H1 (cell line): Measurements from ENCODE around the gene ABLIM1. TPM values are rescaled to one million over a fixed set of nuclear protein-coding genes. Genes with fewer than 3 reads are reported as not detected.

Experiments
- CTCF ChIA-PET: fragments of 300-600 bp; sonication (Branson Sonifier 250); formaldehyde crosslinking; loops from one replicate; lab custom pipeline; 2021; ENCODE audit not compliant: partially characterized antibody; lab: Charles Lee
- POLR2A ChIA-PET: fragments of 300-600 bp; sonication (Branson Sonifier 250); formaldehyde crosslinking; loops from one replicate; lab custom pipeline; 2021; ENCODE audit warnings: inconsistent platforms; ENCODE audit not compliant: partially characterized antibody; lab: Charles Lee
- DNase-seq, 2 experiments: peaks; one replicate each; pipeline versions ENCODE4 v3.0.0 to v3.0.0-alpha.2; 2010 to 2022; ENCODE audit warnings: low spot score in 2 of 2, low read depth in 1 of 2, mixed read lengths in 1 of 2
- FAIRE-seq: peaks from 2 replicates; lab custom pipeline; 2011; peaks lifted over from hg19 to GRCh38; lab: Jason Lieb, UNC
- H2AFZ ChIP-seq: 2 replicates; pipeline ENCODE4 v1.8.1; 2012; ENCODE audit warnings: low read length, inconsistent platforms
- H2AK5ac ChIP-seq: 2 replicates; pipeline ENCODE4 v1.6.1; 2013; ENCODE audit warnings: low read depth, low read length
- H2BK120ac ChIP-seq: replicated peaks from 2 replicates; pipeline ENCODE3; 2013; ENCODE audit warnings: low read depth, low read length, inconsistent platforms
- H2BK12ac ChIP-seq: 2 replicates; pipeline ENCODE4 v1.6.1; 2013; ENCODE audit warnings: low read depth, low read length
- H2BK15ac ChIP-seq: 2 replicates; pipeline ENCODE4 v1.6.1; 2013; ENCODE audit warnings: low read length
- H2BK20ac ChIP-seq: 2 replicates; pipeline ENCODE4 v1.6.1; 2013; ENCODE audit warnings: low read length
- H2BK5ac ChIP-seq: 2 replicates; pipeline ENCODE4 v1.6.1; 2013; ENCODE audit warnings: low read depth, low read length
- H3K14ac ChIP-seq: 2 replicates; pipeline ENCODE4 v1.6.1; 2013; ENCODE audit warnings: inconsistent platforms; ENCODE audit not compliant: insufficient read length
- H3K18ac ChIP-seq: 2 replicates; pipeline ENCODE4 v1.6.1; 2013; ENCODE audit warnings: low read length; ENCODE audit errors: extremely low read depth
- H3K23ac ChIP-seq: 2 replicates; pipeline ENCODE4 v1.6.1; 2013; ENCODE audit warnings: inconsistent platforms; ENCODE audit not compliant: insufficient read length
- H3K23me2 ChIP-seq: 2 replicates; pipeline ENCODE4 v1.6.1; 2013; ENCODE audit warnings: low read depth, low read length
- H3K27ac ChIP-seq: 2 replicates; pipeline ENCODE4 v1.6.1; 2011; ENCODE audit warnings: low read depth, low read length, inconsistent platforms
- H3K27me3 ChIP-seq, 4 experiments: replicated peaks in 1 of 4; 1 replicate in 1 of 4; 2 replicates in 3 of 4; pipeline versions ENCODE4 v1.6.1 to v1.8.1; 2011 to 2013; ENCODE audit warnings: low read length in 3 of 4, mild to moderate bottlenecking in 3 of 4, inconsistent platforms in 2 of 4, mixed read lengths in 2 of 4, moderate library complexity in 1 of 4; ENCODE audit not compliant: control insufficient read depth in 3 of 4, insufficient read depth in 3 of 4; ENCODE audit errors: extremely low read depth in 1 of 4
- H3K36me3 ChIP-seq, 4 experiments: 2 replicates each; pipeline versions ENCODE4 v1.6.1 to v1.8.1; 2011 to 2013; ENCODE audit warnings: mild to moderate bottlenecking in 4 of 4, low read length in 3 of 4, moderate library complexity in 2 of 4, control low read depth in 1 of 4, inconsistent platforms in 1 of 4; ENCODE audit not compliant: insufficient read depth in 4 of 4, control insufficient read depth in 2 of 4
- H3K4ac ChIP-seq: replicated peaks from 2 replicates; pipeline ENCODE3; 2013; ENCODE audit warnings: low read length, low read depth, mixed read lengths, inconsistent platforms; ENCODE audit not compliant: insufficient read length
- H3K4me1 ChIP-seq, 4 experiments: replicated peaks in 1 of 4; 1 replicate in 1 of 4; 2 replicates in 3 of 4; pipeline versions ENCODE4 v1.6.1 to v1.8.1; 2011 to 2013; ENCODE audit warnings: low read length in 3 of 4, inconsistent platforms in 2 of 4, mixed read lengths in 1 of 4; ENCODE audit not compliant: insufficient read depth in 4 of 4, control insufficient read depth in 3 of 4
- H3K4me2 ChIP-seq, 2 experiments: 2 replicates each; pipeline versions ENCODE4 v1.6.1 to v1.8.1; 2011 to 2013; ENCODE audit warnings: low read depth in 2 of 2, low read length in 2 of 2, control low read depth in 1 of 2, inconsistent platforms in 1 of 2, mild to moderate bottlenecking in 1 of 2; ENCODE audit not compliant: insufficient read depth in 1 of 2
- H3K4me3 ChIP-seq, 4 experiments: fragments of 200-600, 300-600 bp in 1 of 4; sonication (generic), shearing (Covaris generic), sonication (Bioruptor Twin) in 1 of 4; 2 replicates each; pipeline versions ENCODE4 v1.5.1 to v1.8.1; 2011 to 2016; ENCODE audit warnings: low read length in 4 of 4, low read depth in 3 of 4, control low read depth in 2 of 4, inconsistent platforms in 2 of 4, mild to moderate bottlenecking in 2 of 4, mixed read lengths in 1 of 4, moderate library complexity in 1 of 4; ENCODE audit not compliant: insufficient read depth in 2 of 4; ENCODE audit errors: extremely low read depth in 1 of 4
- H3K56ac ChIP-seq: replicated peaks from 2 replicates; pipeline ENCODE3; 2013; ENCODE audit warnings: low read depth, mild to moderate bottlenecking, mixed read lengths, low read length, inconsistent platforms; ENCODE audit not compliant: insufficient read length
- H3K79me1 ChIP-seq: 2 replicates; pipeline ENCODE4 v1.6.1; 2013; ENCODE audit warnings: low read depth, low read length, control low read depth
- H3K79me2 ChIP-seq, 2 experiments: 2 replicates each; pipeline versions ENCODE4 v1.6.1 to v1.8.1; 2012 to 2013; ENCODE audit warnings: low read length in 2 of 2, mild to moderate bottlenecking in 2 of 2, inconsistent platforms in 1 of 2; ENCODE audit not compliant: insufficient read depth in 2 of 2, control insufficient read depth in 1 of 2
- H3K9ac ChIP-seq, 4 experiments: replicated peaks in 1 of 4; 1 replicate in 1 of 4; 2 replicates in 3 of 4; pipeline versions ENCODE4 v1.6.1 to v1.8.1; 2011 to 2013; ENCODE audit warnings: low read depth in 3 of 4, low read length in 3 of 4, control low read depth in 2 of 4, mild to moderate bottlenecking in 2 of 4, moderate library complexity in 2 of 4, inconsistent platforms in 1 of 4; ENCODE audit errors: extremely low read depth in 1 of 4
- H3K9me3 ChIP-seq, 2 experiments: 2 replicates each; pipeline versions ENCODE4 v1.6.1 to v1.8.1; 2012 to 2013; ENCODE audit warnings: mild to moderate bottlenecking in 2 of 2, moderate library complexity in 2 of 2, control low read depth in 1 of 2, inconsistent platforms in 1 of 2, low read depth in 1 of 2, low read length in 1 of 2, mixed read lengths in 1 of 2; ENCODE audit not compliant: insufficient read depth in 2 of 2
- H4K20me1 ChIP-seq, 2 experiments: replicated peaks in 1 of 2; 2 replicates each; pipeline versions ENCODE3 to v1.8.1; 2011 to 2013; ENCODE audit warnings: inconsistent platforms in 2 of 2, low read length in 2 of 2, mild to moderate bottlenecking in 1 of 2; ENCODE audit not compliant: insufficient read depth in 2 of 2, control insufficient read depth in 1 of 2
- H4K5ac ChIP-seq: 2 replicates; pipeline ENCODE4 v1.6.1; 2013; ENCODE audit warnings: low read length, low read depth, mixed read lengths, inconsistent platforms; ENCODE audit not compliant: insufficient read length
- H4K8ac ChIP-seq: 2 replicates; pipeline ENCODE4 v1.8.0; 2013; ENCODE audit warnings: mild to moderate bottlenecking, moderate library complexity, low read length, inconsistent platforms; ENCODE audit not compliant: insufficient read depth; ENCODE audit errors: extremely low read depth
- H4K91ac ChIP-seq: replicated peaks from 2 replicates; pipeline ENCODE3; 2013; ENCODE audit warnings: low read length, mixed read lengths, inconsistent platforms; ENCODE audit not compliant: insufficient read length
- BACH1 ChIP-seq: IDR thresholded peaks from 2 replicates; pipeline ENCODE4 v1.6.1; 2012; ENCODE audit warnings: low read length, improper control_type of control experiment
- BCL11A ChIP-seq, 2 experiments: IDR thresholded peaks; one replicate each; pipeline ENCODE4 v1.6.1; 2011; ENCODE audit warnings: low read depth in 2 of 2, low read length in 2 of 2, mild to moderate bottlenecking in 2 of 2
- EZH2 ChIP-seq: fragments of 200-600 bp; sonication (generic); IDR thresholded peaks from 2 replicates; pipeline ENCODE4 v1.7.1; 2012; ENCODE audit warnings: low read depth, mild to moderate bottlenecking, moderate library complexity, low read length, inconsistent platforms; ENCODE audit not compliant: severe bottlenecking
- HDAC2 ChIP-seq, 2 experiments: fragments of 300-600 bp in 1 of 2; sonication (generic) in 1 of 2; IDR thresholded peaks; 2 replicates each; pipeline ENCODE4 v1.6.1; 2011 to 2012; ENCODE audit warnings: low read depth in 2 of 2, low read length in 2 of 2, mild to moderate bottlenecking in 2 of 2, moderate library complexity in 2 of 2, borderline replicate concordance in 1 of 2, inconsistent platforms in 1 of 2
- HDAC6 ChIP-seq: IDR thresholded peaks from one replicate; pipeline ENCODE4 v1.7.1; 2012; ENCODE audit warnings: low read depth, mild to moderate bottlenecking, inconsistent platforms, low read length, moderate library complexity
- JUND ChIP-seq: IDR thresholded peaks from 2 replicates; pipeline ENCODE4 v1.6.1; 2011; ENCODE audit warnings: mild to moderate bottlenecking, improper control_type of control experiment, low read length
- MAFK ChIP-seq: IDR thresholded peaks from 2 replicates; pipeline ENCODE4 v1.6.1; 2012; ENCODE audit warnings: low read depth, mild to moderate bottlenecking, improper control_type of control experiment, low read length
- PHF8 ChIP-seq: fragments of 200-600 bp; sonication (generic); conservative IDR thresholded peaks from 2 replicates; pipeline ENCODE4 v1.7.1; 2012; ENCODE audit warnings: low read depth, mild to moderate bottlenecking, inconsistent platforms, low read length, moderate library complexity
- POLR2A ChIP-seq, 2 experiments: IDR thresholded peaks; 1 replicate in 1 of 2; 2 replicates in 1 of 2; pipeline ENCODE4 v1.6.1; 2011; ENCODE audit warnings: low read depth in 2 of 2, low read length in 2 of 2, mild to moderate bottlenecking in 2 of 2; ENCODE audit errors: control extremely low read depth in 1 of 2
- SAP30 ChIP-seq: fragments of 300-600 bp; sonication (generic); IDR thresholded peaks from 2 replicates; pipeline ENCODE4 v1.7.1; 2012; ENCODE audit warnings: low read length, moderate library complexity, mild to moderate bottlenecking, inconsistent platforms; ENCODE audit not compliant: insufficient read depth, insufficient replicate concordance
- SIRT6 ChIP-seq: IDR thresholded peaks from one replicate; pipeline ENCODE4 v1.7.1; 2012; ENCODE audit warnings: low read length, inconsistent platforms
- TAF1 ChIP-seq: IDR thresholded peaks from 2 replicates; pipeline ENCODE4 v1.6.1; 2011; ENCODE audit warnings: mild to moderate bottlenecking, low read depth, low read length
- WGBS, 2 experiments: shearing (Covaris generic) in 1 of 2; methylation state at CpG; one replicate each; pipeline versions ENCODE4 v1.1.6 to v1.1.7; 2013 to 2015; ENCODE audit warnings: low lambda C conversion rate in 2 of 2, mixed read lengths in 2 of 2, inconsistent platforms in 1 of 2, low coverage in 1 of 2, missing lambda C conversion rate in 1 of 2; ENCODE audit not compliant: insufficient replicate concordance in 2 of 2, insufficient coverage in 1 of 2, insufficient read length in 1 of 2; ENCODE audit errors: extremely low coverage in 1 of 2, missing lambda C conversion rate in 1 of 2; 5-methylcytosine and 5-hydroxymethylcytosine counted together
- polyA plus RNA-seq, 7 experiments: library from polyadenylated mRNA; depleted of rRNA in 3 of 7; stranded (reverse) in 5 of 7; unstranded in 2 of 7; fragments of >200 nt in 5 of 7; fragments of 200-250 nt in 2 of 7; gene quantifications; 1 replicate in 5 of 7; 2 replicates in 1 of 7; 4 replicates in 1 of 7; pipeline versions ENCODE4 v1.2.1 to v1.2.3, GENCODE V29; 2011 to 2013; ENCODE audit warnings: missing spikeins in 2 of 7, mixed read lengths in 2 of 7
- total RNA-seq: library from RNA; stranded (reverse); fragmentation: NEBNext Ultra II Directional; extraction: Animal tissue kit (Norgen Biotek cat#: 25700); gene quantifications from 2 replicates; pipeline ENCODE4 v1.2.1, GENCODE V29; 2021

Gene ABLIM1
- total and polyA plus RNA-seq, 2 of the 8 experiments (the other 6 are each of a cell fraction or from before 2014, with no cell fraction given): 51.2 to 51.7 TPM

- no peaks in the 10 kb centered on the region for H3K79me1 ChIP-seq
- 92% methylated on average over 6 of the region's 6 CpGs; no CpG with 5 or more reads in 1 of the 2 experiments for WGBS, 2 experiments
- TF ChIP-seq HDAC6 (no peak), HDAC2 (IDR thresholded peaks at IDR 0.05; ENCODE audit: borderline replicate concordance in 1 of 2, low read depth in 2 of 2, low read length in 2 of 2) (no peak), MAFK (no peak), BCL11A (IDR thresholded peaks at IDR 0.05; ENCODE audit: low read depth in 2 of 2, low read length in 2 of 2) (no peak), SIRT6 (no peak), EZH2 (no peak), JUND (no peak), POLR2A (IDR thresholded peaks at IDR 0.05; ENCODE audit: control extremely low read depth in 1 of 2, low read depth in 2 of 2, low read length in 2 of 2) (no peak), SAP30 (no peak), TAF1 (no peak), PHF8 (no peak), BACH1 (no peak)
Observed at GRCh38 chr10:114573330-114574045, 84.6 kb downstream of the ABLIM1 start.

More at GRCh38 chr10:114573330-114574045, 84.6 kb downstream of the ABLIM1 start:
- Histone ChIP-seq H3K36me3 (no peaks in the 10 kb centered on the region), H3K4me3 (no peak overlapping the region), H4K5ac (no peak overlapping the region), H3K4me1 (peaks cover 0 to 3% (median 0%) of the 10 kb centered on the region in 4 experiments; a peak in 1 of 7 replicates), H3K4me2 (no peak overlapping the region), H3K9me3 (no peaks in the 10 kb centered on the region), H4K91ac (no peak overlapping the region), H2BK20ac (no peak overlapping the region), H2BK120ac (no peak overlapping the region), H3K23me2 (no peaks in the 10 kb centered on the region; the same call in 1 of the 2 replicates), H2AK5ac (no peak overlapping the region), H4K8ac (no peak overlapping the region), H3K27me3 (no peaks in the 10 kb centered on the region), H3K9ac (no peak overlapping the region), H3K18ac (no peak overlapping the region), H3K23ac (no peak overlapping the region), H2BK12ac (no peak overlapping the region), H2BK15ac (no peak overlapping the region), H3K27ac (no peak overlapping the region), H2AFZ (no peak overlapping the region), H2BK5ac (no peak overlapping the region), H3K14ac (no peak overlapping the region), H3K4ac (no peak overlapping the region), H3K79me2 (no peaks in the 10 kb centered on the region), H3K56ac (no peak overlapping the region), H4K20me1 (no peaks in the 10 kb centered on the region)
- FAIRE-seq (no peak), DNase-seq (no peak)
- ChIA-PET CTCF (interaction anchor here (1.1 to 1.7 kb wide), 2 partner anchors 19 to 23 kb away, joined by 3 to 4 read pairs; no protein-coding TSS in a partner anchor), POLR2A (interaction anchor here (0.8 kb wide), 1 partner anchor 11 kb away, joined by 3 read pairs; no protein-coding TSS in a partner anchor)
